ENCODE data around the gene MRPL12.
A peak's percentile ranks its signal among the peaks of the same experiment; 100 is the strongest.

MRPL12 gene

GRCh38 chr17:81697261-81698044, 5.7 kb upstream of the MRPL12 start:
- intact Hi-C loops (cut with DNase I), result no loop called here
- DNase-seq, result no peak

- DNase-seq, result no peak
- intact Hi-C loops (cut with DNase I), result no loop called here
Measured at GRCh38 chr17:81700353-81701287, 2.5 kb upstream of the MRPL12 start.

GRCh38 chr17:81701288-81702071, 1.7 kb upstream of the MRPL12 start:
- intact Hi-C loops (cut with DNase I), result no loop called here
- DNase-seq, result no peak

GRCh38 chr17:81703747-81704654, 834 bp downstream of the MRPL12 start:
- no peak for DNase-seq
- intact Hi-C loops (cut with DNase I), result loop anchor here (1.0 kb wide), 1 partner anchor 20 kb away; the partner anchor contains the start of gene HGS

GRCh38 chr17:81705518-81706231, 2.5 kb downstream of the MRPL12 start:
- no peak for DNase-seq
- intact Hi-C loops (cut with DNase I), result no loop called here

GRCh38 chr17:81706232-81706611, 3.1 kb downstream of the MRPL12 start:
- intact Hi-C loops (cut with DNase I), result no loop called here

GRCh38 chr17:81706757-81707624, 3.8 kb downstream of the MRPL12 start:
- intact Hi-C loops (cut with DNase I), result no loop called here
- no peak for DNase-seq

More at GRCh38 chr17:81706232-81706611, 3.1 kb downstream of the MRPL12 start:
- no peak for DNase-seq

- no peak for DNase-seq
- intact Hi-C loops (cut with DNase I), result no loop called here
Measured at GRCh38 chr17:81707725-81708646, 4.8 kb downstream of the MRPL12 start.

- intact Hi-C loops (cut with DNase I), result no loop called here
- DNase-seq, result no peak
Measured at GRCh38 chr17:81708739-81709185, 5.6 kb downstream of the MRPL12 start.

- DNase-seq, result no peak
Measured at GRCh38 chr17:81710514-81711308, 7.5 kb downstream of the MRPL12 start.

GRCh38 chr17:81711814-81712467, 8.8 kb downstream of the MRPL12 start, which contains the start of gene SLC25A10:
Gene SLC25A10 (plus strand): TSS chr17:81712284. CDS start chr17:81712427, 143 bp downstream.
- intact Hi-C loops (cut with DNase I), result no loop called here
- DNase-seq, result peak; percentile 37 to 94 (median 62)

More at GRCh38 chr17:81710514-81711308, 7.5 kb downstream of the MRPL12 start:
- intact Hi-C loops (cut with DNase I), result no loop called here

- peak in 1 of 10 donors; percentile 23 for DNase-seq
- intact Hi-C loops (cut with DNase I), result no loop called here
Measured at GRCh38 chr17:81712468-81713003, 9.4 kb downstream of the MRPL12 start.

GRCh38 chr17:81713004-81713555, 9.9 kb downstream of the MRPL12 start:
- intact Hi-C loops (cut with DNase I), result no loop called here
- no peak for DNase-seq

- intact Hi-C loops (cut with DNase I), result no loop called here
- no peak for DNase-seq
Measured at GRCh38 chr17:81713556-81714411, 10.6 kb downstream of the MRPL12 start.
